Peyer's patch (tissue), 4 donors: ENCODE results near the gene CD55. TPM values are rescaled to one million over a fixed set of nuclear protein-coding genes. Genes with fewer than 3 reads are reported as not detected.
"Not testable (repeated sequence)": the region's sequence is repeated elsewhere in the genome, so short reads cannot be mapped to it uniquely, and the experiment has no call there.

Source experiments
- DNase-seq, 3 donors: peaks; one replicate each; pipeline ENCODE4 v3.0.0-alpha.2; 2017 to 2019
- H3K27ac ChIP-seq, 4 donors: fragments of 200-600 bp; sonication (generic); one replicate each; pipeline ENCODE4 v1.5.1; 2016 to 2019
- H3K27me3 ChIP-seq, 2 donors: fragments of 200-600 bp; sonication (generic); one replicate each; pipeline ENCODE4 v1.5.1; 2019
- H3K36me3 ChIP-seq, 3 donors: fragments of 200-600 bp; sonication (generic); one replicate each; pipeline ENCODE4 v1.5.1; 2016 to 2019
- H3K4me1 ChIP-seq, 4 donors: fragments of 200-600 bp; sonication (generic); one replicate each; pipeline ENCODE4 v1.5.1; 2016 to 2019
- H3K4me3 ChIP-seq, 4 donors: fragments of 200-600 bp; sonication (generic); 1 replicate in 3 of 4; 2 replicates in 1 of 4; pipeline ENCODE4 v1.5.1; 2016 to 2019; ENCODE audit warnings: mild to moderate bottlenecking in 1 of 4
- H3K9me3 ChIP-seq, 4 donors: fragments of 200-600 bp; sonication (generic); one replicate each; pipeline ENCODE4 v1.5.1; 2016 to 2019; ENCODE audit warnings: mild to moderate bottlenecking in 1 of 4
- POLR2A ChIP-seq, 2 donors: fragments of 450-650 bp; IDR thresholded peaks; one replicate each; pipeline ENCODE4 v1.5.1; 2017; ENCODE audit warnings: antibody characterized with exemption in 2 of 2, mild to moderate bottlenecking in 2 of 2, moderate library complexity in 2 of 2
- total RNA-seq, 4 donors: library from RNA; depleted of rRNA; stranded (reverse); fragments of >200 nt; gene quantifications; one replicate each; pipeline ENCODE4 v1.1.0, GENCODE V29; 2016
- TF ChIP-seq, protein P1 (sequence below), 6 experiments: fragments of 450-650 bp in 4 of 6; fragments of 200-600 bp in 2 of 6; sonication (generic) in 1 of 6; IDR thresholded peaks; one replicate each; pipeline ENCODE4 v1.5.1; 2017 to 2019; ENCODE audit warnings: antibody characterized with exemption in 6 of 6, mild to moderate bottlenecking in 3 of 6, moderate library complexity in 1 of 6

CD55 gene
- total RNA-seq, 4 donors from 2014 or later = 28.5 to 49.5 (median 41.7) TPM

DNA sequence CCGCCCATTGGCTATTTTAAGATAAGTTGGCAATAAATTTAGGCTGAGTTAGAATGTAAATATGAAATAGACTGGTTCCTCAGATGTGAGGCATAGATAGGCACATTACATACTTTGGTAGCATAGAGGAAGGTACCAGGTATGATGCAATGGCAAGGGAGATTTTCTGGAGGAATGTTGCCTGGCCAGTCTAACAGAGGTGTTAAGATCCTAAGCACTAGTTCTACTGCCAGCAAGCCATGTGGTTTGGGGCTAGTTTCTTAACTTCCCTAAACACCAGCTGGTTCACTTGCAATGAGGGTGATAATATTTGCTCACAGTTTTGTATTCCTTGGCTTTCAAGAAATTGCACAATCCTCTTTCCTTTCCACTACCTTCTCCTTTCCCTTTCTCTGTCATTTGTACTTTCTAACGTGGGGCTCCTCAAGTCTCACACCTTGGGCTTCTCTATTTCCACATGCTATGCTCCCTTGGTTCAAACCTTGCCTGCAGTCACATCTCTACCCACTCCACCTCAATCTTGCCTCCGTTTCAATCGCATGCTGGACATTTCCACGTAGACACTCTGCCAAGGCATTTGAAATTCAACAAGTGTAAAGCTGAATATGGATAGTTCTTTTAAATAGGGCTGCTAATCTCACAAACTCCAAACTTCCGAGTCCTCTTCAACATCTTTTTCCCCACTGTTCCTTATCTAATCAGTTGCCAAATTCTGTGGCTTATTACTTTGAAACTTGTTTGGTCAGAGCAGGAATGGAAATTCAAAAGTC is 4.7 kb upstream of the CD55 start:
- no peaks in the 10 kb centered on the region for H3K27me3 ChIP-seq
- H3K9me3 ChIP-seq = no peaks in the 10 kb centered on the region
- no peaks in the 10 kb centered on the region for H3K4me1 ChIP-seq
- no peak for TF ChIP-seq POLR2A (IDR thresholded peaks at IDR 0.05)
- TF ChIP-seq, protein P1, sequence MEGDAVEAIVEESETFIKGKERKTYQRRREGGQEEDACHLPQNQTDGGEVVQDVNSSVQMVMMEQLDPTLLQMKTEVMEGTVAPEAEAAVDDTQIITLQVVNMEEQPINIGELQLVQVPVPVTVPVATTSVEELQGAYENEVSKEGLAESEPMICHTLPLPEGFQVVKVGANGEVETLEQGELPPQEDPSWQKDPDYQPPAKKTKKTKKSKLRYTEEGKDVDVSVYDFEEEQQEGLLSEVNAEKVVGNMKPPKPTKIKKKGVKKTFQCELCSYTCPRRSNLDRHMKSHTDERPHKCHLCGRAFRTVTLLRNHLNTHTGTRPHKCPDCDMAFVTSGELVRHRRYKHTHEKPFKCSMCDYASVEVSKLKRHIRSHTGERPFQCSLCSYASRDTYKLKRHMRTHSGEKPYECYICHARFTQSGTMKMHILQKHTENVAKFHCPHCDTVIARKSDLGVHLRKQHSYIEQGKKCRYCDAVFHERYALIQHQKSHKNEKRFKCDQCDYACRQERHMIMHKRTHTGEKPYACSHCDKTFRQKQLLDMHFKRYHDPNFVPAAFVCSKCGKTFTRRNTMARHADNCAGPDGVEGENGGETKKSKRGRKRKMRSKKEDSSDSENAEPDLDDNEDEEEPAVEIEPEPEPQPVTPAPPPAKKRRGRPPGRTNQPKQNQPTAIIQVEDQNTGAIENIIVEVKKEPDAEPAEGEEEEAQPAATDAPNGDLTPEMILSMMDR (IDR thresholded peaks at IDR 0.05) = no peak
- no peaks in the 10 kb centered on the region for H3K36me3 ChIP-seq
- H3K27ac ChIP-seq = peak overlapping the region in 1 of 4 donors; percentile 32
- no peak for DNase-seq
- no peak overlapping the region for H3K4me3 ChIP-seq

DNA sequence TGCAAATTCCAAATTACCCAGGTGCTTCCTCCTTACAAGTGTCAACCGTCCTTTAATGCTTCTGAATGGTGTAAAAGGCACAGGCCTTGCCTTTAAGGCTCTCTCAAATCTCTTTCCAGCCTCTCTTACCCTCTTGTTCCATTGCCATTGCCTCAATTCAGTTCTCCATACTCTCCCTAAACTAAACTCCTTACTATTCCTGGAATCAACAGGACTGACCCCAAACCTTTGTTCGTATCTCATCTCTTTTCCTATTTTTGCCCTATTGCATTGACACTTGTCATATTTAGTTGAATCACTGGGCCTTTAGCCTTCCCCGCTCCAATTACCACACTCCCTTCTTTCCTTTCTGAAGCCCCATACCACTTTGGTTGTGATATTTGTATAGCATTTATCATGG is 3.9 kb upstream of the CD55 start:
- Histone ChIP-seq H3K9me3 (no peaks in the 10 kb centered on the region), H3K27me3 (no peaks in the 10 kb centered on the region), H3K27ac (no peak overlapping the region), H3K4me1 (no peaks in the 10 kb centered on the region), H3K4me3 (no peak overlapping the region), H3K36me3 (no peaks in the 10 kb centered on the region)
- DNase-seq = no peak
- TF ChIP-seq, protein P1 (IDR thresholded peaks at IDR 0.05) = no peak
- no peak for TF ChIP-seq POLR2A (IDR thresholded peaks at IDR 0.05)

DNA sequence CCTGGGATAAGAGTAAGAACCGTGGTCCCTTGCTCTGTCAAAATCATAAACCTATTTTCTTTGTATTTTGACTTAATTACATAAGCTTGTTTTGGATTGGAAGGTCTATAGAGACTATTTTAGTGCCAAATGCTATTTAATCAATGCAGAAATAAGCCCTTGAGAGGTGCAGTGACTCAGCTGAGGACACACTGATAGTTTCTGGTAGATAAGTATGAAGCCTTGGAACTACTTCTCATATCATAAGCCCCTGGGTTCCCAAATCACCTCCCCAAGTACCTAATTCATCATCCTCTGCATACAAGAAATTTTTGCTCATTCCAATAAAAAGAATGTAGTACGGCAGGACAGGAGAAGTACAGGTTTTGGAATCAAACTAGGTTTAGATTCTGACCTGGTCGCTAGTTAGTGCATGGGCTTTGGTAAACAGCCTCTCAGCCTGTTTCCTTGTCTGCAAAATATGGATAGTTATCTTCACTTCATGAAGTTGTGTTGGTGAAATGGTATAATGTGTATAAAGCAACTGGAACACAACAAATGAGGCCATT is 3.3 kb upstream of the CD55 start:
- H3K4me1 ChIP-seq = no peaks in the 10 kb centered on the region
- no peaks in the 10 kb centered on the region for H3K9me3 ChIP-seq
- H3K4me3 ChIP-seq = no peak overlapping the region

DNA sequence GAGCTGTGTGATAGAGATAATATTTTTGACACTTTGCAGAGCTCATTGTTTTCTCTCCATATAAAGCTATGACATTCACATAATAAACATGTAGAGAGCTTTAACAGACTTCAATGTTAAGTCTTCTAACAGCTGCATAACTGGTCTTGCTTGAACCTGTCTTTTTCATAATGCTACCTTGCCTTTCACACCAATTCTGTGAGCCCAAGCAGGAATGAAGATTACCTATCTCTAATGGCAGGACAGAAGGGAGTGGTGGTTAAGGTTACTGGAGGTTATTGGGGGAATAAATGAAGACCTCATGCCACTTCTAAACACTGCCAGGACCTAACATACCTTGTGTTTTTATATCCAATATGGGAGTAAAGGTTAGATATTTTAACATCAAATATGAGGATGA is 2.3 kb upstream of the CD55 start:
- Histone ChIP-seq H3K27ac (no peak overlapping the region), H3K9me3 (no peaks in the 10 kb centered on the region), H3K36me3 (no peaks in the 10 kb centered on the region), H3K4me3 (no peak overlapping the region), H3K4me1 (no peaks in the 10 kb centered on the region), H3K27me3 (no peaks in the 10 kb centered on the region)
- no peak for TF ChIP-seq POLR2A (IDR thresholded peaks at IDR 0.05)
- TF ChIP-seq, protein P1 (IDR thresholded peaks at IDR 0.05) = no peak
- no peak for DNase-seq

More for the DNA sequence above, 3.3 kb upstream of the CD55 start:
- Histone ChIP-seq H3K36me3 (no peaks in the 10 kb centered on the region), H3K27ac (no peak overlapping the region), H3K27me3 (no peaks in the 10 kb centered on the region)
- DNase-seq = no peak
- TF ChIP-seq, protein P1 (IDR thresholded peaks at IDR 0.05) = no peak
- no peak for TF ChIP-seq POLR2A (IDR thresholded peaks at IDR 0.05)

DNA sequence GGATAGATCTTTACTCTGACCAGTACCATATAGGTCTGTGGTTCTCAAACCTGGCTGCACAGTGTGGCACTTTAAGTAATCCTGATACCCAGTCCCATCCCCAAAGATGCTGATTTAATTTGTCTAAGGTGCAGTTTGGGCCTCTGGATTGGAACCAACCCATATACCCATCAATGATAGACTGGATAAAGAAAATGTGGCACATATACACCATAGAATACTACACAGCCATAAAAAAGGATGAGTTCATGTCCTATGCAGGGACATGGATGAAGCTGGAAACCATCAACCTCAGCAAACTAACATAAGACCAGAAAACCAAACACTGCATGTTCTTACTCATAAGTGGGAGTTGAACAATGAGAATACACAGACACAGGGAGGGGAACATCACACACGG is 1.4 kb upstream of the CD55 start:
- not testable (repeated sequence) for H3K9me3 ChIP-seq, H3K4me3 ChIP-seq, DNase-seq, H3K36me3 ChIP-seq, H3K27me3 ChIP-seq, H3K4me1 ChIP-seq
- H3K27ac ChIP-seq = peak overlapping the region in 3 of 4 donors; percentile 8 to 97 (median 90)
